H9 (cell line): ENCODE results near the gene LHPP. TPM values are rescaled to one million over a fixed set of nuclear protein-coding genes. Genes with fewer than 3 reads are reported as not detected.

Experiments
- DNase-seq: peaks from one replicate; pipeline ENCODE4 v3.0.0-alpha.2; 2017
- H2AFZ ChIP-seq: one replicate; pipeline ENCODE4 v1.6.1; 2013; ENCODE audit warnings: mild to moderate bottlenecking, low read length, control low read depth, moderate library complexity
- H2AK5ac ChIP-seq: 2 replicates; pipeline ENCODE4 v1.6.1; 2013; ENCODE audit warnings: low read length, control low read depth, mixed read lengths; ENCODE audit not compliant: insufficient read length
- H2BK120ac ChIP-seq: one replicate; pipeline ENCODE4 v1.6.1; 2013; ENCODE audit warnings: low read depth, mild to moderate bottlenecking, low read length, control low read depth, inconsistent platforms; ENCODE audit not compliant: poor library complexity, severe bottlenecking
- H2BK12ac ChIP-seq: 2 replicates; pipeline ENCODE4 v1.6.1; 2013; ENCODE audit warnings: low read length, control low read depth, mixed read lengths, low read depth; ENCODE audit not compliant: insufficient read length
- H2BK15ac ChIP-seq: 2 replicates; pipeline ENCODE4 v1.6.1; 2013; ENCODE audit warnings: low read depth, low read length, control low read depth
- H2BK20ac ChIP-seq: one replicate; pipeline ENCODE4 v1.6.1; 2013; ENCODE audit warnings: low read depth, mild to moderate bottlenecking, low read length, control low read depth, inconsistent platforms; ENCODE audit not compliant: poor library complexity, severe bottlenecking
- H2BK5ac ChIP-seq: 2 replicates; pipeline ENCODE4 v1.6.1; 2013; ENCODE audit warnings: low read length, control low read depth, mixed read lengths; ENCODE audit not compliant: insufficient read length
- H3K14ac ChIP-seq: 2 replicates; pipeline ENCODE4 v1.6.1; 2013; ENCODE audit warnings: low read length, control low read depth; ENCODE audit not compliant: insufficient read depth
- H3K18ac ChIP-seq: 2 replicates; pipeline ENCODE4 v1.6.1; 2013; ENCODE audit warnings: low read depth, mild to moderate bottlenecking, mixed read lengths, low read length, control low read depth; ENCODE audit not compliant: insufficient read length
- H3K23ac ChIP-seq: 2 replicates; pipeline ENCODE4 v1.6.1; 2013; ENCODE audit warnings: low read length, control low read depth, mixed read lengths, low read depth; ENCODE audit not compliant: insufficient read length
- H3K23me2 ChIP-seq: 2 replicates; pipeline ENCODE4 v1.6.1; 2013; ENCODE audit warnings: low read depth, mild to moderate bottlenecking, mixed read lengths, low read length, control low read depth; ENCODE audit not compliant: insufficient read length, poor library complexity, severe bottlenecking
- H3K27ac ChIP-seq: 2 replicates; pipeline ENCODE4 v1.5.1; 2013; ENCODE audit warnings: low read length, control low read depth, mixed read lengths, low read depth; ENCODE audit not compliant: insufficient read length
- H3K27me3 ChIP-seq: 2 replicates; pipeline ENCODE4 v1.6.1; 2013; ENCODE audit warnings: low read length, control low read depth, inconsistent platforms; ENCODE audit not compliant: insufficient read depth
- H3K4ac ChIP-seq: 2 replicates; pipeline ENCODE4 v1.6.1; 2013; ENCODE audit warnings: low read depth, mild to moderate bottlenecking, control low read depth, inconsistent platforms, low read length, moderate library complexity
- H3K4me1 ChIP-seq: 2 replicates; pipeline ENCODE4 v1.6.1; 2013; ENCODE audit warnings: low read length, control low read depth, inconsistent platforms; ENCODE audit not compliant: insufficient read depth
- H3K4me2 ChIP-seq: 2 replicates; pipeline ENCODE4 v1.6.1; 2013; ENCODE audit warnings: low read length, control low read depth, mixed read lengths; ENCODE audit not compliant: insufficient read length, insufficient read depth
- H3K56ac ChIP-seq: 2 replicates; pipeline ENCODE4 v1.6.1; 2013; ENCODE audit warnings: low read depth, mild to moderate bottlenecking, mixed read lengths, low read length, control low read depth; ENCODE audit not compliant: insufficient read length
- H3K79me1 ChIP-seq: 2 replicates; pipeline ENCODE4 v1.6.1; 2013; ENCODE audit warnings: low read depth, mild to moderate bottlenecking, moderate library complexity, low read length, control low read depth, inconsistent platforms; ENCODE audit not compliant: insufficient read depth, poor library complexity, severe bottlenecking
- H3K79me2 ChIP-seq: 2 replicates; pipeline ENCODE4 v1.6.1; 2013; ENCODE audit warnings: low read length, control low read depth, inconsistent platforms; ENCODE audit not compliant: insufficient read depth
- H3K9ac ChIP-seq: 2 replicates; pipeline ENCODE4 v1.6.1; 2013; ENCODE audit warnings: low read length, control low read depth, mixed read lengths; ENCODE audit not compliant: insufficient read length; ENCODE audit errors: extremely low read depth
- H3K9me3 ChIP-seq: one replicate; pipeline ENCODE4 v1.6.1; 2013; ENCODE audit warnings: low read depth, low read length, inconsistent platforms; ENCODE audit not compliant: control insufficient read depth
- H3T11ph ChIP-seq: one replicate; pipeline ENCODE4 v1.6.1; 2013; ENCODE audit warnings: mild to moderate bottlenecking, low read length, control low read depth, inconsistent platforms
- H4K20me1 ChIP-seq: one replicate; pipeline ENCODE4 v1.6.1; 2013; ENCODE audit not compliant: control insufficient read depth, insufficient read length, insufficient read depth
- H4K5ac ChIP-seq: 2 replicates; pipeline ENCODE4 v1.6.1; 2013; ENCODE audit warnings: low read depth, mild to moderate bottlenecking, mixed read lengths, low read length, control low read depth; ENCODE audit not compliant: insufficient read length
- H4K8ac ChIP-seq: replicated peaks from 2 replicates; pipeline ENCODE4 v1.6.1; 2013; ENCODE audit warnings: low read length, control low read depth, mixed read lengths, low read depth; ENCODE audit not compliant: insufficient read length
- H4K91ac ChIP-seq: 2 replicates; pipeline ENCODE4 v1.6.1; 2013; ENCODE audit warnings: low read depth, mild to moderate bottlenecking, moderate library complexity, mixed read lengths, low read length, control low read depth; ENCODE audit not compliant: insufficient read length
- H3K27ac Mint-ChIP-seq, 3 experiments: 2 replicates in 2 of 3; 3 replicates in 1 of 3; pipeline ENCODE4 v1.8.0; 2020 to 2021; ENCODE audit warnings: mixed read lengths in 3 of 3, mild to moderate bottlenecking in 1 of 3, moderate library complexity in 1 of 3
- H3K27me3 Mint-ChIP-seq: 2 replicates; pipeline ENCODE4 v1.8.0; 2021; ENCODE audit warnings: low read depth, mild to moderate bottlenecking, moderate library complexity, mixed read lengths
- H3K36me3 Mint-ChIP-seq, 3 experiments: 2 replicates in 2 of 3; 3 replicates in 1 of 3; pipeline ENCODE4 v1.8.0; 2020 to 2021; ENCODE audit warnings: low read depth in 3 of 3, mixed read lengths in 3 of 3; ENCODE audit not compliant: insufficient read depth in 1 of 3
- H3K4me1 Mint-ChIP-seq, 2 experiments: 2 replicates each; pipeline ENCODE4 v1.8.0; 2020; ENCODE audit warnings: mixed read lengths in 2 of 2
- H3K4me3 Mint-ChIP-seq, 2 experiments: 2 replicates in 1 of 2; 3 replicates in 1 of 2; pipeline ENCODE4 v1.8.0; 2020 to 2021; ENCODE audit warnings: mild to moderate bottlenecking in 2 of 2, mixed read lengths in 2 of 2, moderate library complexity in 1 of 2
- H3K9me3 Mint-ChIP-seq, 2 experiments: 2 replicates in 1 of 2; 3 replicates in 1 of 2; pipeline ENCODE4 v1.8.0; 2020; ENCODE audit warnings: mild to moderate bottlenecking in 2 of 2, mixed read lengths in 2 of 2, moderate library complexity in 1 of 2
- CTCF ChIP-seq: fragments of 200-600 bp; sonication (generic); conservative IDR thresholded peaks from 3 replicates; pipeline ENCODE4 v1.8.0; 2021; ENCODE audit warnings: antibody characterized with exemption, mild to moderate bottlenecking
- WGBS: extraction: QIAGEN DNeasy Blood & Tissue Kit; methylation state at CpG from one replicate; pipeline ENCODE4 v1.1.7; 2013; ENCODE audit warnings: missing lambda C conversion rate, low lambda C conversion rate, mixed read lengths; ENCODE audit not compliant: insufficient read length; ENCODE audit errors: extremely low coverage; 5-methylcytosine and 5-hydroxymethylcytosine counted together
- total RNA-seq: library from RNA; stranded (reverse); gene quantifications from 2 replicates; pipeline ENCODE4 v1.2.1, GENCODE V29; 2021

LHPP gene
- total RNA-seq, 1 experiment from 2014 or later, result 29.6 TPM

GRCh38 chr10:124598773-124599587, 137.4 kb downstream of the LHPP start:
- no peak for TF ChIP-seq CTCF
- no peak overlapping the region for H3K9ac ChIP-seq
- H3K27ac Mint-ChIP-seq, result no peak overlapping the region

More at GRCh38 chr10:124598773-124599587, 137.4 kb downstream of the LHPP start:
- Histone ChIP-seq H3K27ac (no peak overlapping the region), H4K8ac (no peak overlapping the region), H3K4me1 (no peaks in the 10 kb centered on the region), H2BK120ac (no peak overlapping the region), H3K18ac (no peak overlapping the region), H3K4me2 (no peak overlapping the region), H2BK12ac (no peak overlapping the region), H3K14ac (no peak overlapping the region), H3K23me2 (no peaks in the 10 kb centered on the region), H2BK5ac (no peak overlapping the region), H4K5ac (no peak overlapping the region), H2AK5ac (no peak overlapping the region), H3K27me3 (no peaks in the 10 kb centered on the region), H3K79me2 (no peaks in the 10 kb centered on the region), H3K23ac (no peak overlapping the region), H3K56ac (no peak overlapping the region), H2BK20ac (no peak overlapping the region), H3K4ac (no peak overlapping the region), H3K9me3 (no peaks in the 10 kb centered on the region), H3T11ph (no peak overlapping the region), H2BK15ac (no peak overlapping the region), H2AFZ (no peak overlapping the region), H3K79me1 (no peaks in the 10 kb centered on the region), H4K91ac (no peak overlapping the region), H4K20me1 (no peaks in the 10 kb centered on the region)
- H3K9me3 Mint-ChIP-seq, result no peaks in the 10 kb centered on the region
- WGBS, result no CpG with 5 or more reads among the region's 13 CpGs
- DNase-seq, result no peak
- no peak overlapping the region for H3K4me3 Mint-ChIP-seq
- no peaks in the 10 kb centered on the region for H3K4me1 Mint-ChIP-seq
- H3K27me3 Mint-ChIP-seq, result peaks cover 4% of the 10 kb centered on the region; the same call in 1 of the 2 replicates
- H3K36me3 Mint-ChIP-seq, result no peaks in the 10 kb centered on the region; a peak in 1 of 7 replicates
